ENCODE measurements around the gene RHOT2.

RHOT2 gene

GRCh38 chr16:714079-714478 is 46.1 kb downstream of the RHOT2 start:
- peak; percentile 47 for DNase-seq (ENCODE audit: low read depth, low spot score)

- peak; percentile 79 for DNase-seq (ENCODE audit: low read depth, low spot score)
Measured at GRCh38 chr16:714558-715476, 46.9 kb downstream of the RHOT2 start, which contains the start of gene METRN. Gene METRN (plus strand): TSS chr16:715118. CDS start chr16:715290, 172 bp downstream.

GRCh38 chr16:715477-716199 is 47.7 kb downstream of the RHOT2 start:
- DNase-seq (ENCODE audit: low read depth, low spot score), result no peak

GRCh38 chr16:716200-716568 is 48.3 kb downstream of the RHOT2 start:
- DNase-seq (ENCODE audit: low read depth, low spot score), result peak; percentile 94

- no peak for DNase-seq (ENCODE audit: low read depth, low spot score)
Measured at GRCh38 chr16:716768-717325, 48.9 kb downstream of the RHOT2 start.

GRCh38 chr16:717450-718245 is 49.7 kb downstream of the RHOT2 start:
- DNase-seq (ENCODE audit: low read depth, low spot score), result no peak

- no peak for DNase-seq (ENCODE audit: low read depth, low spot score)
Measured at GRCh38 chr16:718389-718788, 50.5 kb downstream of the RHOT2 start.

- no peak for DNase-seq (ENCODE audit: low read depth, low spot score)
Measured at GRCh38 chr16:718922-719321, 51.0 kb downstream of the RHOT2 start.

GRCh38 chr16:719815-720446 is 52.0 kb downstream of the RHOT2 start:
- peak; percentile 43 for DNase-seq (ENCODE audit: low read depth, low spot score)

- DNase-seq (ENCODE audit: low read depth, low spot score), result peak; percentile 76
Measured at GRCh38 chr16:720447-720989, 52.6 kb downstream of the RHOT2 start.

- DNase-seq (ENCODE audit: low read depth, low spot score), result peak; percentile 96
Measured at GRCh38 chr16:720990-721764, 53.2 kb downstream of the RHOT2 start, which contains the start of gene ANTKMT. Gene ANTKMT (plus strand): TSS chr16:721146. CDS start chr16:721275, 129 bp downstream.

GRCh38 chr16:721765-722540 is 54.0 kb downstream of the RHOT2 start:
- no peak for DNase-seq (ENCODE audit: low read depth, low spot score)

- DNase-seq (ENCODE audit: low read depth, low spot score), result no peak
Measured at GRCh38 chr16:722835-723633, 55.1 kb downstream of the RHOT2 start.

- no peak for DNase-seq (ENCODE audit: low read depth, low spot score)
Measured at GRCh38 chr16:723695-724094, 55.8 kb downstream of the RHOT2 start.

Data from ELF-1 (cell line).